MM.1S (cell line): ENCODE measurements around the gene GSS.

Experiments
- DNase-seq: peaks from one replicate; pipeline ENCODE4 v3.0.0-alpha.2; 2015
- H2AFZ ChIP-seq: fragments of 300-600 bp; sonication (generic); 2 replicates; pipeline ENCODE4 v1.6.0; 2016; ENCODE audit warnings: antibody characterized with exemption, low read length
- H3F3A ChIP-seq: fragments of 300-600 bp; sonication (generic); 2 replicates; pipeline ENCODE4 v1.6.1; 2016; ENCODE audit warnings: mild to moderate bottlenecking, antibody characterized with exemption, low read length, moderate library complexity, mixed read lengths; ENCODE audit not compliant: insufficient read depth
- H3K27ac ChIP-seq: fragments of 300-600 bp; sonication (generic); 2 replicates; pipeline ENCODE4 v1.5.1; 2016; ENCODE audit warnings: mild to moderate bottlenecking, low read length
- H3K27me3 ChIP-seq: fragments of 300-600 bp; sonication (generic); replicated peaks from 2 replicates; pipeline ENCODE4 v1.6.0; 2016; ENCODE audit warnings: low read length; ENCODE audit not compliant: insufficient read depth
- H3K36me3 ChIP-seq: fragments of 300-600 bp; sonication (generic); replicated peaks from 2 replicates; pipeline ENCODE4 v1.6.1; 2016; ENCODE audit warnings: mild to moderate bottlenecking, low read length, mixed read lengths; ENCODE audit not compliant: insufficient read depth
- H3K4me1 ChIP-seq: fragments of 300-600 bp; sonication (generic); 2 replicates; pipeline ENCODE4 v1.6.1; 2016; ENCODE audit warnings: low read length, mixed read lengths
- H3K4me2 ChIP-seq: fragments of 300-600 bp; sonication (generic); 2 replicates; pipeline ENCODE4 v1.6.0; 2016; ENCODE audit warnings: low read depth, low read length
- H3K4me3 ChIP-seq: fragments of 300-600 bp; sonication (generic); 2 replicates; pipeline ENCODE4 v1.5.1; 2016; ENCODE audit warnings: low read length, mixed read lengths
- H3K79me2 ChIP-seq: fragments of 300-600 bp; sonication (generic); 2 replicates; pipeline ENCODE4 v1.6.1; 2016; ENCODE audit warnings: mixed run types, low read length, mixed read lengths
- H3K9ac ChIP-seq: fragments of 300-600 bp; sonication (generic); 2 replicates; pipeline ENCODE4 v1.6.1; 2016; ENCODE audit warnings: low read length, mixed read lengths
- H3K9me2 ChIP-seq: fragments of 300-600 bp; sonication (generic); replicated peaks from 2 replicates; pipeline ENCODE4 v1.6.1; 2016; ENCODE audit warnings: mild to moderate bottlenecking, low read length, mixed read lengths; ENCODE audit not compliant: insufficient read depth
- H3K9me3 ChIP-seq: fragments of 300-600 bp; sonication (generic); replicated peaks from 2 replicates; pipeline ENCODE4 v1.6.1; 2016; ENCODE audit warnings: mild to moderate bottlenecking, low read length, mixed read lengths; ENCODE audit not compliant: insufficient read depth
- H4K20me1 ChIP-seq: fragments of 300-600 bp; sonication (generic); 2 replicates; pipeline ENCODE4 v1.6.1; 2016; ENCODE audit warnings: mild to moderate bottlenecking, low read length, moderate library complexity, mixed read lengths; ENCODE audit not compliant: insufficient read depth
- CTCF ChIP-seq: fragments of 300-600 bp; sonication (generic); IDR thresholded peaks from 2 replicates; pipeline ENCODE4 v1.5.1; 2016; ENCODE audit warnings: antibody characterized with exemption, low read length, mixed read lengths
- EZH2 ChIP-seq: fragments of 300-600 bp; sonication (generic); optimal IDR thresholded peaks from 2 replicates; pipeline ENCODE3; 2017; ENCODE audit warnings: low read depth, mild to moderate bottlenecking, antibody characterized with exemption, low read length, mixed read lengths
- EZH2phosphoT487 ChIP-seq: fragments of 300-600 bp; sonication (generic); IDR thresholded peaks from 2 replicates; pipeline ENCODE4 v1.6.1; 2018; ENCODE audit warnings: antibody characterized with exemption, low read length

Gene GSS

GRCh38 chr20:34955231-34956040 is at the start of gene GSS, which contains the start of gene MYH7B:
Gene GSS, minus strand, starts transcription at chr20:34955806. Its CDS starts 3,954 bp downstream, at chr20:34951852.
Gene MYH7B, plus strand, starts transcription at chr20:34955868. Its CDS starts 22,138 bp downstream, at chr20:34978006.
- H3K9me3 ChIP-seq, result no peaks in the 10 kb centered on the region
- no peaks in the 10 kb centered on the region; the same call in 1 of the 2 replicates for H3F3A ChIP-seq
- H3K9me2 ChIP-seq, result no peaks in the 10 kb centered on the region
- peaks cover 8% of the 10 kb centered on the region for H3K4me1 ChIP-seq
- H3K79me2 ChIP-seq, result no peaks in the 10 kb centered on the region
- H3K4me3 ChIP-seq, result peak within 1 kb of the TSS; percentile 85
- peak within 1 kb of the TSS; percentile 81 for H3K9ac ChIP-seq
- peak; percentile 60 for TF ChIP-seq CTCF
- no peak for TF ChIP-seq EZH2phosphoT487
- no peak for TF ChIP-seq EZH2
- H3K4me2 ChIP-seq, result peak within 1 kb of the TSS; percentile 83
- H3K27me3 ChIP-seq, result no peaks in the 10 kb centered on the region
- no peaks in the 10 kb centered on the region for H4K20me1 ChIP-seq
- DNase-seq, result peak; percentile 97
- H2AFZ ChIP-seq, result peak within 1 kb of the TSS; percentile 94
- H3K36me3 ChIP-seq, result no peaks in the 10 kb centered on the region
- H3K27ac ChIP-seq, result peak within 1 kb of the TSS; percentile 64; the same call in 1 of the 2 replicates

DNA sequence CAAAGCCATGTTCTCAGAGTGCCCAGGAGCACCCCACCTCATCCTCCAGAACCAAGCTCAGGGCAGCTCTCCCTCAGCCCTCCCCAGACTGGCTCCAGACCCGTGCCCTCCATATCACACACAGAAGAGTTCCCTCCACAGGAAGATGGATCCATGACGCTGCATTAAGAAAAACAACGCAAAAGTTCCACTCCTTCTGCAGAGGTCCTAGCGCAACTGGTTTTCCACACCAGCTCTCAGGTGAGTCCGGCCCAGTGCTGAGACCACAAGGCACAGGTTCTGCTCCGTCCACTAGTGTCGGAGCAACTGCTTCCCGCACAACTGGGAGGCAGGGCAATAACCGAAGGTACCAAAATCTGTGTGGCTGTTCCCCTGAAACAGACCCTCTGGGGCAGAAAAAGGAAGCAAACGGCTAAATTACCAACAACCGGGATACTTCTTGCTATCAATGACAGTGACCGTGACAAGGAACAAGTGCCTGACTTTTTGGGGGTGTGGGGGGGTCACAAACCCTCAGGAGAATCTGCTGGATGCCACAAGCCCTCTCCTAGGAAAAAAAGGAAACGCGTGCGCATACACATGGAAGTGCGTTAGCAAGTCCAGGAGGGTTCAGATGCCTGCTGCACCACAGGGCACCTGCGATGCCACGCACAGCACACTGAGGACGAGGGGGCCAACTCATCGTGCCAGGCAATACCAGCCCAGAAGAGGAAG is 49.3 kb upstream of the GSS start:
- H3K36me3 ChIP-seq, result no peaks in the 10 kb centered on the region
- no peaks in the 10 kb centered on the region for H3K27me3 ChIP-seq
- H3K9me2 ChIP-seq, result no peaks in the 10 kb centered on the region
- no peak overlapping the region for H3K27ac ChIP-seq
- no peak overlapping the region for H2AFZ ChIP-seq
- no peaks in the 10 kb centered on the region for H3K9me3 ChIP-seq
- H3K4me2 ChIP-seq, result no peak overlapping the region
- DNase-seq, result no peak
- H4K20me1 ChIP-seq, result no peaks in the 10 kb centered on the region
- H3K4me1 ChIP-seq, result no peaks in the 10 kb centered on the region
- no peaks in the 10 kb centered on the region for H3F3A ChIP-seq
- H3K4me3 ChIP-seq, result no peak overlapping the region
- H3K79me2 ChIP-seq, result no peaks in the 10 kb centered on the region
- H3K9ac ChIP-seq, result no peak overlapping the region
- TF ChIP-seq EZH2phosphoT487 (no peak), CTCF (no peak), EZH2 (no peak)

- DNase-seq, result no peak
- Histone ChIP-seq H3K9ac (no peak overlapping the region), H3K27me3 (no peaks in the 10 kb centered on the region), H3K9me3 (no peaks in the 10 kb centered on the region), H3K4me3 (no peak overlapping the region), H3K9me2 (no peaks in the 10 kb centered on the region), H3K4me1 (no peaks in the 10 kb centered on the region), H3K79me2 (no peaks in the 10 kb centered on the region), H3F3A (no peaks in the 10 kb centered on the region), H2AFZ (no peak overlapping the region), H4K20me1 (no peaks in the 10 kb centered on the region), H3K36me3 (no peaks in the 10 kb centered on the region), H3K27ac (no peak overlapping the region), H3K4me2 (no peak overlapping the region)
- TF ChIP-seq EZH2 (no peak), CTCF (no peak), EZH2phosphoT487 (no peak)
Measured at GRCh38 chr20:35004051-35004725, 48.6 kb upstream of the GSS start.
